Esophagus muscularis mucosa (tissue), 4 donors: ENCODE results near the gene SLCO4A1.

Experiments
- CTCF ChIP-seq, 3 experiments: fragments of 200-600 bp in 2 of 3; fragments of 450-650 bp in 1 of 3; sonication (generic) in 2 of 3; IDR thresholded peaks; one replicate each; pipeline ENCODE4 v1.5.1; 2017 to 2019; ENCODE audit warnings: antibody characterized with exemption in 3 of 3, mild to moderate bottlenecking in 2 of 3, moderate library complexity in 1 of 3
- EP300 ChIP-seq: sonication (generic); formaldehyde crosslinking; IDR thresholded peaks from one replicate; pipeline ENCODE4 v1.6.1; 2017; ENCODE audit warnings: antibody characterized with exemption
- POLR2A ChIP-seq: fragments of 450-650 bp; IDR thresholded peaks from one replicate; pipeline ENCODE4 v1.6.1; 2017; ENCODE audit warnings: antibody characterized with exemption, moderate library complexity, mild to moderate bottlenecking, low read depth

- TF ChIP-seq POLR2A (no peak), CTCF (IDR thresholded peaks at IDR 0.05) (no peak), EP300 (no peak)
These were observed 34.7 kb upstream of the SLCO4A1 start for GRCh38 chr20:62607366-62608217.
